Hypothalamus (tissue), 51 donors: ENCODE results near the gene CDX1.
A peak's percentile ranks its signal among the peaks of the same experiment; 100 is the strongest.

Experiments
- DNase-seq, 51 donors: peaks; one replicate each; lab custom pipeline; 2025; lab: John Stamatoyannopoulos, UW

Gene CDX1

GRCh38 chr5:150144879-150145278, 21.7 kb upstream of the CDX1 start:
- no peak for DNase-seq

GRCh38 chr5:150146235-150146634, 20.3 kb upstream of the CDX1 start:
- DNase-seq = no peak

GRCh38 chr5:150146862-150147601, 19.5 kb upstream of the CDX1 start:
- peak in 29 of 51 donors; percentile 21 to 86 (median 69) for DNase-seq

- peak in 19 of 51 donors; percentile 17 to 72 (median 46) for DNase-seq
These were observed 18.9 kb upstream of the CDX1 start for GRCh38 chr5:150147670-150148069.

- DNase-seq = peak in 11 of 51 donors; percentile 7 to 37 (median 21)
These were observed 18.3 kb upstream of the CDX1 start for GRCh38 chr5:150148117-150148927.

- DNase-seq = no peak
These were observed 17.0 kb upstream of the CDX1 start for GRCh38 chr5:150149618-150150017.

- DNase-seq = peak in 1 of 51 donors; percentile 15
These were observed 13.7 kb upstream of the CDX1 start for GRCh38 chr5:150152636-150153462.

GRCh38 chr5:150153483-150153882, 13.1 kb upstream of the CDX1 start:
- DNase-seq = no peak

- peak in 6 of 51 donors; percentile 14 to 33 (median 20) for DNase-seq
These were observed 12.5 kb upstream of the CDX1 start for GRCh38 chr5:150153957-150154617.

GRCh38 chr5:150154618-150155128, 11.9 kb upstream of the CDX1 start:
- no peak for DNase-seq

GRCh38 chr5:150155258-150156026, 11.1 kb upstream of the CDX1 start, which contains the start of gene PDGFRB:
Gene PDGFRB (minus strand): TSS chr5:150155845. CDS start chr5:150137047, 18,798 bp downstream.
- peak in 46 of 51 donors; percentile 18 to 90 (median 74) for DNase-seq

- no peak for DNase-seq
These were observed 10.6 kb upstream of the CDX1 start for GRCh38 chr5:150156027-150156368.

GRCh38 chr5:150156540-150156939, 10.0 kb upstream of the CDX1 start:
- no peak for DNase-seq

- DNase-seq = no peak
These were observed 9.4 kb upstream of the CDX1 start for GRCh38 chr5:150157168-150157567.

GRCh38 chr5:150158170-150158949, 8.2 kb upstream of the CDX1 start:
- no peak for DNase-seq

GRCh38 chr5:150159031-150159430, 7.5 kb upstream of the CDX1 start:
- no peak for DNase-seq

- no peak for DNase-seq
These were observed 6.8 kb upstream of the CDX1 start for GRCh38 chr5:150159741-150160179.

GRCh38 chr5:150160448-150161081, 6.0 kb upstream of the CDX1 start:
- DNase-seq = no peak
